Keratinocyte (primary cell): ENCODE results near the gene MOCS1.

ENCODE experiments used
- EZH2 ChIP-seq: IDR thresholded peaks from one replicate; pipeline ENCODE4 v1.6.1; 2012; ENCODE audit warnings: inconsistent platforms, mild to moderate bottlenecking, low read length, moderate library complexity
- TF ChIP-seq, protein P1 (sequence below), 3 experiments: IDR thresholded peaks in 1 of 3; conservative IDR thresholded peaks in 1 of 3; optimal IDR thresholded peaks in 1 of 3; 2 replicates in 2 of 3; 3 replicates in 1 of 3; pipeline versions ENCODE3 to v1.5.1; 2011; ENCODE audit warnings: low read length in 3 of 3, mild to moderate bottlenecking in 3 of 3, moderate library complexity in 2 of 3, control low read depth in 1 of 3, inconsistent platforms in 1 of 3; ENCODE audit not compliant: insufficient read depth in 2 of 3; ENCODE audit errors: extremely low read depth in 1 of 3

DNA sequence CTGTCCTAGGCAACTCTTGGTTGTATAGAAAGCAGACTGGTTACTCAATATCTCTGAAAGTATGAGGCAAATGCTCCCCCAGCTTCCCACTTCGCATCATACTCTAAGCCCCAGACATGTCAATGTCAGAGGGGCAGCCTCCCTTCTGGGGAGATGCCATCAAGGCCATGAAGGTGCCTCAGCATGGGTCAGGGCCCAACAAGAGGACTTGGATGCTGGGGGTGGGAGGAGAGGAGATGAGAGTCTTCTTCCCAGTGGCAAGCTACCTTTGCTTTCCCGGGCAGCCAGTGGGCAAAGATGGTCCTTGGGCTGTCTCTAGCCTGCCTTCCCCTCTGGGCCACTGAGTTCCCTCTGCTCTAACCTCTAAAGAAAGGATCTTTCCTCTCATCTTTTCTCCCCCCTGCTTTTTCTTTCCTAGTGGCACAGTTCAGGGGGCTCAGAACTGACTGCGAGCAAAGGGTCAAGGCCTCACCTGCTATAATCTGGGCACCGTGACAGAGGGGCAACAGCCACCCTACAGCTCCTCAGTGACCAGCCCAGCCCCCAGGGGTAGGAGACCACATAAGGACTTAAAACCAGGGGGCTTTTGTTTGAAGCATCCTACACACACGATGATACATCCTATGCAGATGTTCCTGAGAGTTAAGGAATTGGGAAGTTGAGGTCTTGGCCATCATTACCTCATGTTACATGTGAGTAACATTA, 26.2 kb downstream of the MOCS1 start:
- TF ChIP-seq, protein P1, sequence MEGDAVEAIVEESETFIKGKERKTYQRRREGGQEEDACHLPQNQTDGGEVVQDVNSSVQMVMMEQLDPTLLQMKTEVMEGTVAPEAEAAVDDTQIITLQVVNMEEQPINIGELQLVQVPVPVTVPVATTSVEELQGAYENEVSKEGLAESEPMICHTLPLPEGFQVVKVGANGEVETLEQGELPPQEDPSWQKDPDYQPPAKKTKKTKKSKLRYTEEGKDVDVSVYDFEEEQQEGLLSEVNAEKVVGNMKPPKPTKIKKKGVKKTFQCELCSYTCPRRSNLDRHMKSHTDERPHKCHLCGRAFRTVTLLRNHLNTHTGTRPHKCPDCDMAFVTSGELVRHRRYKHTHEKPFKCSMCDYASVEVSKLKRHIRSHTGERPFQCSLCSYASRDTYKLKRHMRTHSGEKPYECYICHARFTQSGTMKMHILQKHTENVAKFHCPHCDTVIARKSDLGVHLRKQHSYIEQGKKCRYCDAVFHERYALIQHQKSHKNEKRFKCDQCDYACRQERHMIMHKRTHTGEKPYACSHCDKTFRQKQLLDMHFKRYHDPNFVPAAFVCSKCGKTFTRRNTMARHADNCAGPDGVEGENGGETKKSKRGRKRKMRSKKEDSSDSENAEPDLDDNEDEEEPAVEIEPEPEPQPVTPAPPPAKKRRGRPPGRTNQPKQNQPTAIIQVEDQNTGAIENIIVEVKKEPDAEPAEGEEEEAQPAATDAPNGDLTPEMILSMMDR (optimal IDR thresholded peaks at IDR 0.05 in 1 of 3, IDR thresholded peaks at IDR 0.05 in 1 of 3, conservative IDR thresholded peaks at IDR 0.05 in 1 of 3; ENCODE audit: extremely low read depth in 1 of 3, insufficient read depth in 2 of 3, low read length in 3 of 3), result no peak
- no peak for TF ChIP-seq EZH2
